SK-N-SH (cell line): ENCODE measurements around the gene C1QTNF5. TPM values are rescaled to one million over a fixed set of nuclear protein-coding genes. Genes with fewer than 3 reads are reported as not detected.

Source experiments
- CTCF ChIA-PET: fragments of 300-600, 350-600 bp; formaldehyde crosslinking; extraction: SDS; loops from one replicate; lab custom pipeline; 2021; lab: Yijun Ruan, JAX
- POLR2A ChIA-PET: fragments of 350-600 bp; sonication (Branson Sonifier 250); formaldehyde crosslinking; extraction: SDS; loops from one replicate; lab custom pipeline; 2020; ENCODE audit warnings: antibody characterized with exemption, inconsistent platforms; lab: Yijun Ruan, JAX
- DNase-seq: peaks from one replicate; pipeline ENCODE4 v3.0.0; 2012
- H2AFZ ChIP-seq: fragments of 200-600 bp; sonication (generic); 2 replicates; pipeline ENCODE4 v1.8.1; 2016; ENCODE audit warnings: antibody characterized with exemption, mild to moderate bottlenecking, low read depth
- H3F3A ChIP-seq: fragments of 200-600 bp; sonication (generic); replicated peaks from 2 replicates; pipeline ENCODE3; 2016; ENCODE audit warnings: antibody characterized with exemption, mild to moderate bottlenecking; ENCODE audit not compliant: insufficient read depth
- H3K27ac ChIP-seq, 2 experiments: fragments of 200-500 bp in 1 of 2; fragments of 200-600 bp in 1 of 2; sonication (Bioruptor generic) in 1 of 2; sonication (generic), shearing (Covaris generic) in 1 of 2; 2 replicates each; pipeline versions ENCODE4 v1.5.1 to v1.6.1; 2014 to 2016; ENCODE audit warnings: low read depth in 2 of 2, inconsistent platforms in 1 of 2, low read length in 1 of 2, mild to moderate bottlenecking in 1 of 2, mixed read lengths in 1 of 2
- H3K27me3 ChIP-seq: fragments of 200-600 bp; sonication (generic), shearing (Covaris generic); 2 replicates; pipeline ENCODE4 v1.6.1; 2016; ENCODE audit warnings: mixed run types; ENCODE audit not compliant: insufficient read depth
- H3K36me3 ChIP-seq, 2 experiments: fragments of 200-500 bp in 1 of 2; fragments of 200-600 bp in 1 of 2; sonication (Bioruptor generic) in 1 of 2; sonication (generic) in 1 of 2; replicated peaks in 1 of 2; 2 replicates each; pipeline versions ENCODE3 to v1.5.1; 2014 to 2016; ENCODE audit warnings: low read length in 1 of 2, mild to moderate bottlenecking in 1 of 2; ENCODE audit not compliant: insufficient read depth in 2 of 2, control insufficient read depth in 1 of 2
- H3K4me1 ChIP-seq, 2 experiments: fragments of 200-500 bp in 1 of 2; fragments of 200-600 bp in 1 of 2; sonication (Bioruptor generic) in 1 of 2; sonication (generic), shearing (Covaris generic) in 1 of 2; 2 replicates each; pipeline versions ENCODE4 v1.5.1 to v1.6.1; 2014 to 2016; ENCODE audit warnings: low read depth in 1 of 2, low read length in 1 of 2, mixed run types in 1 of 2; ENCODE audit not compliant: insufficient read depth in 2 of 2, control insufficient read depth in 1 of 2
- H3K4me2 ChIP-seq: fragments of 200-600 bp; sonication (generic), shearing (Covaris generic); 2 replicates; pipeline ENCODE4 v1.6.1; 2017; ENCODE audit warnings: mixed run types
- H3K4me3 ChIP-seq, 2 experiments: fragments of 200-500 bp in 1 of 2; fragments of 200-600 bp in 1 of 2; sonication (Bioruptor generic) in 1 of 2; sonication (generic), shearing (Covaris generic) in 1 of 2; 2 replicates each; pipeline versions ENCODE4 v1.5.1 to v1.8.1; 2014 to 2016; ENCODE audit warnings: low read depth in 2 of 2, inconsistent platforms in 1 of 2, low read length in 1 of 2, mild to moderate bottlenecking in 1 of 2, mixed read lengths in 1 of 2, moderate library complexity in 1 of 2
- H3K79me2 ChIP-seq: fragments of 200-600 bp; sonication (generic); 2 replicates; pipeline ENCODE4 v1.8.1; 2017; ENCODE audit warnings: mild to moderate bottlenecking; ENCODE audit not compliant: insufficient read depth
- H3K9ac ChIP-seq: fragments of 200-600 bp; sonication (generic); 2 replicates; pipeline ENCODE4 v1.6.1; 2017; ENCODE audit warnings: mixed run types
- H3K9me2 ChIP-seq: fragments of 200-600 bp; sonication (generic); 2 replicates; pipeline ENCODE4 v1.6.1; 2017; ENCODE audit warnings: mixed run types
- H3K9me3 ChIP-seq: fragments of 200-600 bp; sonication (generic); 2 replicates; pipeline ENCODE4 v1.6.1; 2017; ENCODE audit warnings: mixed run types, mild to moderate bottlenecking, moderate library complexity
- H4K20me1 ChIP-seq: fragments of 200-600 bp; sonication (generic); 2 replicates; pipeline ENCODE4 v1.6.1; 2017; ENCODE audit warnings: mild to moderate bottlenecking, mixed run types; ENCODE audit not compliant: insufficient read depth
- CHD2 ChIP-seq: fragments of 150-350 bp; IDR thresholded peaks from 2 replicates; pipeline ENCODE4 v1.6.1; 2018; ENCODE audit warnings: low read length; ENCODE audit not compliant: partially characterized antibody
- ELF1 ChIP-seq: IDR thresholded peaks from 2 replicates; pipeline ENCODE4 v1.4.0; 2012
- EZH2phosphoT487 ChIP-seq: fragments of 200-600 bp; sonication (generic); IDR thresholded peaks from 2 replicates; pipeline ENCODE4 v1.6.1; 2017; ENCODE audit warnings: low read depth, mixed run types, mild to moderate bottlenecking, antibody characterized with exemption, moderate library complexity, borderline replicate concordance
- FOSL2 ChIP-seq: IDR thresholded peaks from 2 replicates; pipeline ENCODE4 v1.4.0; 2012; ENCODE audit warnings: low read depth, mild to moderate bottlenecking, moderate library complexity, borderline replicate concordance
- FOXM1 ChIP-seq: IDR thresholded peaks from 2 replicates; pipeline ENCODE4 v1.4.0; 2012; ENCODE audit warnings: low read depth, mild to moderate bottlenecking
- GATA2 ChIP-seq: sonication (generic); formaldehyde crosslinking; IDR thresholded peaks from 2 replicates; pipeline ENCODE4 v1.5.0; 2020; ENCODE audit warnings: mild to moderate bottlenecking, missing genetic modification reagents
- JUND ChIP-seq: IDR thresholded peaks from 2 replicates; pipeline ENCODE4 v1.4.0; 2012
- MEF2A ChIP-seq: IDR thresholded peaks from 2 replicates; pipeline ENCODE4 v1.4.0; 2012; ENCODE audit warnings: low read depth, borderline replicate concordance
- NFIC ChIP-seq: IDR thresholded peaks from 2 replicates; pipeline ENCODE4 v1.4.0; 2012; ENCODE audit warnings: borderline replicate concordance
- NRF1 ChIP-seq: IDR thresholded peaks from 2 replicates; pipeline ENCODE4 v1.6.1; 2012; ENCODE audit warnings: low read depth, mild to moderate bottlenecking, low read length
- RAD21 ChIP-seq: IDR thresholded peaks from 2 replicates; pipeline ENCODE4 v1.6.1; 2012; ENCODE audit warnings: mild to moderate bottlenecking, low read length
- RFX5 ChIP-seq: IDR thresholded peaks from 2 replicates; pipeline ENCODE4 v1.6.1; 2012; ENCODE audit warnings: mild to moderate bottlenecking, improper control_type of control experiment, low read length
- RXRA ChIP-seq: IDR thresholded peaks from 2 replicates; pipeline ENCODE4 v1.4.0; 2012; ENCODE audit warnings: low read depth, mild to moderate bottlenecking, borderline replicate concordance
- TCF12 ChIP-seq: IDR thresholded peaks from 2 replicates; pipeline ENCODE4 v1.4.0; 2012
- YY1 ChIP-seq: IDR thresholded peaks from 2 replicates; pipeline ENCODE4 v1.4.0; 2012; ENCODE audit warnings: low read depth, mild to moderate bottlenecking
- WGBS: methylation state at CpG from one replicate; pipeline ENCODE4 v1.1.6; 2017; ENCODE audit warnings: low lambda C conversion rate; 5-methylcytosine and 5-hydroxymethylcytosine counted together
- polyA plus RNA-seq, 3 experiments: library from polyadenylated mRNA; depleted of rRNA; stranded (reverse); fragments of >200 nt; gene quantifications; 2 replicates each; pipeline ENCODE4 v1.2.3, GENCODE V29; 2012
- TF ChIP-seq, protein P1 (sequence below): fragments of 150-350 bp; IDR thresholded peaks from 2 replicates; pipeline ENCODE4 v1.6.1; 2016; ENCODE audit warnings: mild to moderate bottlenecking, low read depth, low read length
- TF ChIP-seq, protein P2 (sequence below): IDR thresholded peaks from 2 replicates; pipeline ENCODE4 v1.6.1; 2012; ENCODE audit warnings: mild to moderate bottlenecking, low read depth, low read length, moderate library complexity
- TF ChIP-seq, protein P3 (sequence below): fragments of 200-600 bp; sonication (generic); IDR thresholded peaks from 2 replicates; pipeline ENCODE4 v1.6.1; 2017; ENCODE audit warnings: antibody characterized with exemption, mild to moderate bottlenecking, moderate library complexity
- TF ChIP-seq, protein P4 (sequence below): IDR thresholded peaks from 2 replicates; pipeline ENCODE4 v1.4.0; 2012; ENCODE audit warnings: low read depth

The C1QTNF5 gene
- polyA plus RNA-seq, 1 of the 3 experiments (the other 2 are of a cell fraction): 0.71 TPM

DNA sequence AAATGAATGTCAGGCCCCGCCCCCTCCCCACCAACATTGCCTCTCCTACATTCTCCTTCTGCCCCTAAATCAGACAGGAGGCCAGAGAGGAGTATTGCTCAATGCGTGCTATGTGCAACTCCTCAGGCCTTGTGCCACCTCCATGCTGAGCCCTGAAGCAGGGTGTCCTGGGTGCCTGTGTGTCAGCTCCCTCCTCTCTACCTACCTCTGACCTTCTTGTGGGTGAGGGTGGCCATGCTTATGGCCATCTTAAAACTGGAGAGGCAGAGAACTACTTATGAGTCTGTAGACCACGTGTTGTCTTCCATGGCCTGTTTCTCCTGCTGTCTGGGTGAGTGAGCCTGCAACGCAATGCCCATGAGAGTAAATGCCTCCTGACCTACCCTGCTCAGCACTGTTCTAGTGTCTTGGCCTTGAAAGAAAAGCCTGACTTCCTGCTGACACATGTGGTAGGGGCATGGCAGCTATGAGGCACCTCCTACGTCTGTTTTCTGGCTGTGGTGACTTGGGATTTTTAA is 34.3 kb downstream of the C1QTNF5 start:
- H3K4me2 ChIP-seq: no peak overlapping the region
- no peak overlapping the region for H3K4me3 ChIP-seq
- no peak overlapping the region for H3K9ac ChIP-seq
- ChIA-PET POLR2A (no interaction called here), CTCF (interaction anchor here (0.8 to 2.4 kb wide), 6 partner anchors 11 to 101 kb away, joined by 3 to 11 read pairs (median 6); partner anchors contain the start of gene MCAM)
- H2AFZ ChIP-seq: no peak overlapping the region
- H3K9me3 ChIP-seq: no peaks in the 10 kb centered on the region
- no peaks in the 10 kb centered on the region for H4K20me1 ChIP-seq
- H3K36me3 ChIP-seq: peaks cover 23 to 56% of the 10 kb centered on the region in 2 experiments
- no peak overlapping the region; a peak in 1 of 4 replicates for H3K27ac ChIP-seq
- 94% methylated on average over 5 of the region's 5 CpGs for WGBS
- no peaks in the 10 kb centered on the region for H3K4me1 ChIP-seq
- DNase-seq: no peak
- H3K27me3 ChIP-seq: no peaks in the 10 kb centered on the region
- no peaks in the 10 kb centered on the region for H3K9me2 ChIP-seq
- TF ChIP-seq NFIC (no peak), GATA2 (CRISPR knock-in tag) (no peak), EZH2phosphoT487 (no peak), FOSL2 (no peak), JUND (no peak), FOXM1 (no peak), CHD2 (no peak), RAD21 (no peak), TCF12 (no peak), YY1 (no peak), MEF2A (no peak), NRF1 (no peak), ELF1 (no peak), RXRA (no peak), RFX5 (no peak)
- TF ChIP-seq, protein P1, sequence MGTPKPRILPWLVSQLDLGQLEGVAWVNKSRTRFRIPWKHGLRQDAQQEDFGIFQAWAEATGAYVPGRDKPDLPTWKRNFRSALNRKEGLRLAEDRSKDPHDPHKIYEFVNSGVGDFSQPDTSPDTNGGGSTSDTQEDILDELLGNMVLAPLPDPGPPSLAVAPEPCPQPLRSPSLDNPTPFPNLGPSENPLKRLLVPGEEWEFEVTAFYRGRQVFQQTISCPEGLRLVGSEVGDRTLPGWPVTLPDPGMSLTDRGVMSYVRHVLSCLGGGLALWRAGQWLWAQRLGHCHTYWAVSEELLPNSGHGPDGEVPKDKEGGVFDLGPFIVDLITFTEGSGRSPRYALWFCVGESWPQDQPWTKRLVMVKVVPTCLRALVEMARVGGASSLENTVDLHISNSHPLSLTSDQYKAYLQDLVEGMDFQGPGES: no peak
- TF ChIP-seq, protein P2, sequence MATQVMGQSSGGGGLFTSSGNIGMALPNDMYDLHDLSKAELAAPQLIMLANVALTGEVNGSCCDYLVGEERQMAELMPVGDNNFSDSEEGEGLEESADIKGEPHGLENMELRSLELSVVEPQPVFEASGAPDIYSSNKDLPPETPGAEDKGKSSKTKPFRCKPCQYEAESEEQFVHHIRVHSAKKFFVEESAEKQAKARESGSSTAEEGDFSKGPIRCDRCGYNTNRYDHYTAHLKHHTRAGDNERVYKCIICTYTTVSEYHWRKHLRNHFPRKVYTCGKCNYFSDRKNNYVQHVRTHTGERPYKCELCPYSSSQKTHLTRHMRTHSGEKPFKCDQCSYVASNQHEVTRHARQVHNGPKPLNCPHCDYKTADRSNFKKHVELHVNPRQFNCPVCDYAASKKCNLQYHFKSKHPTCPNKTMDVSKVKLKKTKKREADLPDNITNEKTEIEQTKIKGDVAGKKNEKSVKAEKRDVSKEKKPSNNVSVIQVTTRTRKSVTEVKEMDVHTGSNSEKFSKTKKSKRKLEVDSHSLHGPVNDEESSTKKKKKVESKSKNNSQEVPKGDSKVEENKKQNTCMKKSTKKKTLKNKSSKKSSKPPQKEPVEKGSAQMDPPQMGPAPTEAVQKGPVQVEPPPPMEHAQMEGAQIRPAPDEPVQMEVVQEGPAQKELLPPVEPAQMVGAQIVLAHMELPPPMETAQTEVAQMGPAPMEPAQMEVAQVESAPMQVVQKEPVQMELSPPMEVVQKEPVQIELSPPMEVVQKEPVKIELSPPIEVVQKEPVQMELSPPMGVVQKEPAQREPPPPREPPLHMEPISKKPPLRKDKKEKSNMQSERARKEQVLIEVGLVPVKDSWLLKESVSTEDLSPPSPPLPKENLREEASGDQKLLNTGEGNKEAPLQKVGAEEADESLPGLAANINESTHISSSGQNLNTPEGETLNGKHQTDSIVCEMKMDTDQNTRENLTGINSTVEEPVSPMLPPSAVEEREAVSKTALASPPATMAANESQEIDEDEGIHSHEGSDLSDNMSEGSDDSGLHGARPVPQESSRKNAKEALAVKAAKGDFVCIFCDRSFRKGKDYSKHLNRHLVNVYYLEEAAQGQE: no peak
- TF ChIP-seq, protein P3, sequence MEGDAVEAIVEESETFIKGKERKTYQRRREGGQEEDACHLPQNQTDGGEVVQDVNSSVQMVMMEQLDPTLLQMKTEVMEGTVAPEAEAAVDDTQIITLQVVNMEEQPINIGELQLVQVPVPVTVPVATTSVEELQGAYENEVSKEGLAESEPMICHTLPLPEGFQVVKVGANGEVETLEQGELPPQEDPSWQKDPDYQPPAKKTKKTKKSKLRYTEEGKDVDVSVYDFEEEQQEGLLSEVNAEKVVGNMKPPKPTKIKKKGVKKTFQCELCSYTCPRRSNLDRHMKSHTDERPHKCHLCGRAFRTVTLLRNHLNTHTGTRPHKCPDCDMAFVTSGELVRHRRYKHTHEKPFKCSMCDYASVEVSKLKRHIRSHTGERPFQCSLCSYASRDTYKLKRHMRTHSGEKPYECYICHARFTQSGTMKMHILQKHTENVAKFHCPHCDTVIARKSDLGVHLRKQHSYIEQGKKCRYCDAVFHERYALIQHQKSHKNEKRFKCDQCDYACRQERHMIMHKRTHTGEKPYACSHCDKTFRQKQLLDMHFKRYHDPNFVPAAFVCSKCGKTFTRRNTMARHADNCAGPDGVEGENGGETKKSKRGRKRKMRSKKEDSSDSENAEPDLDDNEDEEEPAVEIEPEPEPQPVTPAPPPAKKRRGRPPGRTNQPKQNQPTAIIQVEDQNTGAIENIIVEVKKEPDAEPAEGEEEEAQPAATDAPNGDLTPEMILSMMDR: no peak
- TF ChIP-seq, protein P4, sequence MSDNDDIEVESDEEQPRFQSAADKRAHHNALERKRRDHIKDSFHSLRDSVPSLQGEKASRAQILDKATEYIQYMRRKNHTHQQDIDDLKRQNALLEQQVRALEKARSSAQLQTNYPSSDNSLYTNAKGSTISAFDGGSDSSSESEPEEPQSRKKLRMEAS: no peak
- no peaks in the 10 kb centered on the region for H3K79me2 ChIP-seq
- H3F3A ChIP-seq: peaks cover 15% of the 10 kb centered on the region
